Thoracic aorta (tissue), 2 donors: ENCODE data around the gene TBC1D5. TPM values are rescaled to one million over a fixed set of nuclear protein-coding genes. Genes with fewer than 3 reads are reported as not detected.
"Not testable (repeated sequence)": the region's sequence is repeated elsewhere in the genome, so short reads cannot be mapped to it uniquely, and the experiment has no call there.

Experiments used
- ATAC-seq: fragments of 150-250 bp; one replicate; pipeline ENCODE4 v1.8.0; 2017; ENCODE audit warnings: low read depth; ENCODE audit not compliant: insufficient number of reproducible peaks, low FRiP score
- DNase-seq: peaks from one replicate; pipeline ENCODE4 v3.0.0-alpha.2; 2020; ENCODE audit warnings: low spot score
- H3K27ac ChIP-seq, 2 donors: fragments of 200-600 bp; sonication (generic); 1 replicate in 1 of 2; 2 replicates in 1 of 2; pipeline ENCODE4 v1.5.1; 2016; ENCODE audit warnings: mild to moderate bottlenecking in 2 of 2, moderate library complexity in 2 of 2
- H3K27me3 ChIP-seq: fragments of 200-600 bp; sonication (generic); replicated peaks from 2 replicates; pipeline ENCODE4 v1.6.0; 2016; ENCODE audit warnings: mild to moderate bottlenecking; ENCODE audit not compliant: insufficient read depth
- H3K36me3 ChIP-seq: fragments of 200-600 bp; sonication (generic); one replicate; pipeline ENCODE4 v1.5.1; 2016
- H3K4me1 ChIP-seq, 2 donors: fragments of 200-600 bp; sonication (generic); 1 replicate in 1 of 2; 2 replicates in 1 of 2; pipeline versions ENCODE4 v1.5.1 to v1.6.0; 2016; ENCODE audit warnings: low read depth in 2 of 2, mild to moderate bottlenecking in 1 of 2; ENCODE audit not compliant: control insufficient read depth in 1 of 2
- H3K4me3 ChIP-seq: fragments of 200-600 bp; sonication (generic); 2 replicates; pipeline ENCODE4 v1.5.1; 2016; ENCODE audit warnings: mild to moderate bottlenecking
- H3K9me3 ChIP-seq: fragments of 200-600 bp; sonication (generic); 2 replicates; pipeline ENCODE4 v1.5.1; 2016
- CTCF ChIP-seq: fragments of 200-600 bp; sonication (generic); IDR thresholded peaks from one replicate; pipeline ENCODE4 v1.5.1; 2019; ENCODE audit warnings: antibody characterized with exemption
- total RNA-seq, 2 donors: library from RNA; depleted of rRNA; stranded (reverse); fragments of >200 nt; gene quantifications; one replicate each; pipeline versions ENCODE4 v1.1.0 to v1.2.3, GENCODE V29; 2016

Gene TBC1D5
- total RNA-seq, 2 donors from 2014 or later: 80.6 to 103 TPM

DNA sequence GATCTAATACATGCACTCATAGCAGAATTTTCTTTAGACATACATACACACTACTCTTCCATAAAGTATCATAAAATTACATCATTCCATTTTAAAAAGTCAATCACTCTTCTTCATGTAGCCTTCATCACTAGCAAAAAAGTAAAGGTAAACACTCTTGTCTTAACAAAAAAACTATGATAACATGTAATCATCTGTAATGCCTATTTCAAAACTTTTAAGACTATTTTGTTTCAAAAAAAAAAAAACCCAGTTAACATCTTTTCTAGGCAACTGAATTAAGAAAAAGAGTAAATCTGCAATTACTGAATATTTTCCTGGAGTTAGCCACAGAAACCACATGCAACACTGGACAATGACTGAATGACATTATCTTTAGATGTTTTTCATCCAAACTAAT is 4.8 kb downstream of the TBC1D5 start:
- Histone ChIP-seq H3K9me3 (no peaks in the 10 kb centered on the region), H3K27me3 (no peaks in the 10 kb centered on the region), H3K36me3 (no peaks in the 10 kb centered on the region), H3K27ac (no peak overlapping the region), H3K4me3 (no peak overlapping the region), H3K4me1 (peaks cover 15 to 29% of the 10 kb centered on the region in 2 donors)
- DNase-seq: no peak
- ATAC-seq: no peak
- TF ChIP-seq CTCF: no peak

DNA sequence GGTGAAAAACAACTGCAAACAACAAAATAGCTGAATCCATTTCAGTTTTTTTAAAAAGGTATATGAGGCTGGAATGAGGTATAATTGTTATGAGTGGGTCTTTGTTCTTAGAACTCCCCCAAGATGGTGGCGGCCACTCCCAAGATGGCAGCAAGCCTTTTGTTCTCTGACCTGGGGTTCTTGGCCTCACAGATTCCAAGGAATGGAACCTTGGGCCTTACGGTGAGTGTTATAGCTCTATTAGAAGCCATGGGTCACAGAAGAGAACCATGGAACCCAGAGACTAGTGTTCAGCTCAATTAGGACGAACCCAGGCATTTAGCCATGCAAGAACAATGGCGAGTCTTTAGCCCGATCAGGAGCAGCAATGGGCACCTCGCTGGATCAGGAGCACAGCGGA is 7.1 kb downstream of the TBC1D5 start:
- H3K36me3 ChIP-seq, H3K27ac ChIP-seq, DNase-seq, H3K4me3 ChIP-seq, ATAC-seq, H3K9me3 ChIP-seq, H3K27me3 ChIP-seq: not testable (repeated sequence)
- peaks cover 8 to 19% of the 10 kb centered on the region in 2 donors for H3K4me1 ChIP-seq

DNA sequence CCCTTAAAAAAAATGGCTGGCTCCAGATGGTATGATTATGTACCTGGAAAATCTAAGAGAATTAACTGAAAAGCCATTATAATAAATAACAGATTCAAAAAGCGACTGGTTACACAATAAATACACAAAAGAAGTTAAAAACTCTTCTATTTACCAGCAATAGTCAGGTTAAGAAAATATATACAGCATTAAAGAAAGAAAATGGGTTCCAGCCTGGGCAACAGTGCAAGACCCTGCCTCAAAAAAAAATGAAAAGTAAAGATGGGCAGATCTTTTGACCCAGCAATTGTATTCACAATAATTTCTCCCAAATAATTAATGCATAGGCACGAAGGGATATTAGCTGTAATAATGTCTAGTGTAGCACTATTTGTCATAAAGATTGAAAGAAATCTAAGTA is 8.7 kb downstream of the TBC1D5 start:
- Histone ChIP-seq H3K9me3 (peaks cover 5% of the 10 kb centered on the region), H3K27me3 (no peaks in the 10 kb centered on the region), H3K36me3 (no peaks in the 10 kb centered on the region), H3K4me1 (peaks cover under 1 to 3% of the 10 kb centered on the region in 2 donors), H3K27ac (no peak overlapping the region), H3K4me3 (no peak overlapping the region)
- no peak for DNase-seq
- no peak for TF ChIP-seq CTCF
- no peak for ATAC-seq

DNA sequence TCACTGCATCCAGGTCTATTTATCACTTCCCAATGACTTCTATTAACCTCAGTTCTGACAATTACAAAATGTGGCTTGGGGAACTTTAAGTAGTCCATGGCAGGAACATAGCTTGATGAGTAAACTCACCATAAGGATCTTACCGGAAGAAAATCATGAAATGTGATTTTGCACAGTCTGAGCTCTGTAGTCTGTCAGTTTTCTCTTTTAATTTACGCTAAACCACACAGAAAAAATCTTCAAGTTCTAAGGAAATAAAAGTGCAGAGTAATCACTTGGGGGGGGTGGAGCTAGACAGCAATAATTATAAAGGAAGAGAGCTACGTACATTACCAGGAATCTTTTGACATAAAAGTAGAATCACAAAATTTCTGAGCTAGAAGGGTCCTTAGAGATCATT is 9.2 kb downstream of the TBC1D5 start:
- ATAC-seq (no peak), DNase-seq (no peak)
- no peaks in the 10 kb centered on the region for H3K36me3 ChIP-seq

GRCh38 chr3:17730318-17730967 is 12.0 kb downstream of the TBC1D5 start:
- ATAC-seq: no peak
- DNase-seq: no peak
- peaks cover 5% of the 10 kb centered on the region for H3K9me3 ChIP-seq
- H3K36me3 ChIP-seq: no peaks in the 10 kb centered on the region
- no peaks in the 10 kb centered on the region for H3K27me3 ChIP-seq
- no peak for TF ChIP-seq CTCF
- no peak overlapping the region for H3K4me3 ChIP-seq
- H3K4me1 ChIP-seq: peaks cover 7 to 15% of the 10 kb centered on the region in 2 donors
- H3K27ac ChIP-seq: no peak overlapping the region

More for the DNA sequence above, 9.2 kb downstream of the TBC1D5 start:
- Histone ChIP-seq H3K9me3 (peaks cover 5% of the 10 kb centered on the region), H3K27me3 (no peaks in the 10 kb centered on the region), H3K4me1 (peaks cover 0 to under 1% of the 10 kb centered on the region in 2 donors), H3K27ac (no peak overlapping the region), H3K4me3 (no peak overlapping the region)
- TF ChIP-seq CTCF: no peak

GRCh38 chr3:17726313-17726712 is 16.1 kb downstream of the TBC1D5 start:
- no peaks in the 10 kb centered on the region for H3K27me3 ChIP-seq
- no peaks in the 10 kb centered on the region for H3K36me3 ChIP-seq
- peaks cover 7 to 15% of the 10 kb centered on the region in 2 donors for H3K4me1 ChIP-seq
- no peak for ATAC-seq
- no peak for TF ChIP-seq CTCF
- peaks cover 5% of the 10 kb centered on the region for H3K9me3 ChIP-seq
- H3K27ac ChIP-seq: no peak overlapping the region
- no peak overlapping the region for H3K4me3 ChIP-seq
- DNase-seq: no peak

DNA sequence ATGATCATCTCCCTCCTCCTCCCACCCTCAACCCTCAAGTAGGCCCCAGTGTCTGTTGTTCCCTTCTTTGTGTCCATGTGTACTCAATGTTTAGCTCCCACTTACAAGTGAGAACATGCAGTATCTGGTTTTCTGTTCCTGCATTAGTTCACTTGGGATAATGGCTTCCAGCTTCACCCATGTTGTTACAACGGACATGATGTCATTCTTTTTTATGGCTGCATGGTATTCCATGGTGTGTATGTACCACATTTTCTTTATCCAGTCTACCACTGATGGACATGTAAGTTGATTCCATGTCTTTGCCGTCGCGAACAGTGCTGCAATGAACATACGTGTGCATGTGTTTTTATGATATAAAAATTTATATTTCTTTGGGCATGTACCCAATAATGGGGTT is 16.6 kb downstream of the TBC1D5 start:
- not testable (repeated sequence) for ATAC-seq, H3K4me3 ChIP-seq, DNase-seq, H3K9me3 ChIP-seq, H3K36me3 ChIP-seq, H3K27me3 ChIP-seq, H3K27ac ChIP-seq
- peaks cover 7 to 15% of the 10 kb centered on the region in 2 donors for H3K4me1 ChIP-seq
